GM12878 (cell line): ENCODE data around the gene CTXND1. TPM values are rescaled to one million over a fixed set of nuclear protein-coding genes. Genes with fewer than 3 reads are reported as not detected.
A peak's percentile ranks its signal among the peaks of the same experiment; 100 is the strongest.

Source experiments
- ATAC-seq: fragments of 200-7000 bp; cut with Tn5 transposase; 3 replicates; pipeline ENCODE4 v1.9.1; 2020; ENCODE audit warnings: mild to moderate bottlenecking, moderate library complexity
- BruUV-seq: library from RNA; stranded (reverse); fragments of 400-500 nt; replicated peaks from 2 replicates; lab custom pipeline; 2021; lab: Mats Ljungman, UMichigan
- CTCF ChIA-PET: fragments of 300-600 bp; sonication (Branson Sonifier 250); formaldehyde crosslinking; extraction: SDS; loops from one replicate; lab custom pipeline; 2021; ENCODE audit warnings: inconsistent platforms; lab: Yijun Ruan, JAX
- POLR2A ChIA-PET: fragments of 350-600 bp; formaldehyde crosslinking; extraction: SDS; loops from one replicate; lab custom pipeline; 2021; ENCODE audit warnings: inconsistent platforms; lab: Charles Lee
- RAD21 ChIA-PET: fragments of 300-600 bp; sonication (Branson Sonifier 250); formaldehyde crosslinking; loops from one replicate; lab custom pipeline; 2023; ENCODE audit warnings: antibody characterized with exemption; ENCODE audit not compliant: unreplicated experiment; lab: Charles Lee
- SMC1A ChIA-PET: fragments of 300-600 bp; sonication (Branson Sonifier 250); formaldehyde crosslinking; loops from one replicate; lab custom pipeline; 2023; ENCODE audit not compliant: unreplicated experiment, uncharacterized antibody; lab: Charles Lee
- DNase-seq: peaks from one replicate; pipeline ENCODE4 v3.0.0-alpha.2; 2011; ENCODE audit warnings: low read depth, low spot score
- FAIRE-seq: peaks from 3 replicates; lab custom pipeline; 2011; peaks lifted over from hg19 to GRCh38; lab: Jason Lieb, UNC
- H2AFZ ChIP-seq: 2 replicates; pipeline ENCODE4 v1.6.0; 2011; ENCODE audit warnings: low read depth, low read length, control low read depth; ENCODE audit not compliant: control insufficient read depth
- H3K27ac ChIP-seq: 2 replicates; pipeline ENCODE4 v1.5.1; 2011; ENCODE audit warnings: control low read depth; ENCODE audit not compliant: control insufficient read depth, insufficient read depth
- H3K27me3 ChIP-seq, 2 experiments: replicated peaks in 1 of 2; 2 replicates each; pipeline versions ENCODE4 v1.6.0 to v1.6.1; 2011; ENCODE audit warnings: low read length in 1 of 2; ENCODE audit not compliant: control insufficient read depth in 2 of 2, insufficient read depth in 2 of 2
- H3K36me3 ChIP-seq, 2 experiments: 2 replicates each; pipeline ENCODE4 v1.5.1; 2011; ENCODE audit warnings: low read length in 1 of 2; ENCODE audit not compliant: control insufficient read depth in 2 of 2, insufficient read depth in 2 of 2
- H3K4me1 ChIP-seq: 2 replicates; pipeline ENCODE4 v1.6.1; 2011; ENCODE audit warnings: mild to moderate bottlenecking, low read length, moderate library complexity, mixed read lengths; ENCODE audit not compliant: control insufficient read depth, insufficient read depth
- H3K4me2 ChIP-seq: 2 replicates; pipeline ENCODE4 v1.6.0; 2011; ENCODE audit warnings: control low read depth; ENCODE audit not compliant: control insufficient read depth, insufficient read depth
- H3K4me3 ChIP-seq: fragments of 200-600 bp; sonication (generic); 2 replicates; pipeline ENCODE4 v1.5.1; 2016
- H3K79me2 ChIP-seq: 2 replicates; pipeline ENCODE4 v1.6.0; 2011; ENCODE audit warnings: low read length; ENCODE audit not compliant: control insufficient read depth, insufficient read depth
- H3K9ac ChIP-seq: 2 replicates; pipeline ENCODE4 v1.8.0; 2011; ENCODE audit warnings: low read length, control low read depth, mixed read lengths; ENCODE audit not compliant: control insufficient read depth, insufficient read depth
- H3K9me3 ChIP-seq: replicated peaks from 3 replicates; pipeline ENCODE4 v1.5.1; 2011; ENCODE audit warnings: mild to moderate bottlenecking, low read length; ENCODE audit not compliant: control insufficient read depth, insufficient read depth
- H4K20me1 ChIP-seq: 2 replicates; pipeline ENCODE4 v1.6.0; 2011; ENCODE audit not compliant: control insufficient read depth, insufficient read depth
- CHD2 ChIP-seq: IDR thresholded peaks from 2 replicates; pipeline ENCODE4 v1.6.1; 2011; ENCODE audit warnings: low read depth, low read length, improper control_type of control experiment, borderline replicate concordance
- CREM ChIP-seq: IDR thresholded peaks from 2 replicates; pipeline ENCODE4 v1.6.1; 2014; ENCODE audit warnings: antibody characterized with exemption, low read depth
- E2F4 ChIP-seq: IDR thresholded peaks from 2 replicates; pipeline ENCODE4 v1.6.1; 2012; ENCODE audit warnings: low read depth, low read length, improper control_type of control experiment
- EED ChIP-seq: sonication (generic); IDR thresholded peaks from 2 replicates; pipeline ENCODE4 v1.6.1; 2016; ENCODE audit warnings: antibody characterized with exemption, low read depth
- GATAD2B ChIP-seq: fragments of 450-650 bp; conservative IDR thresholded peaks from 2 replicates; pipeline ENCODE4 v1.6.1; 2017; ENCODE audit warnings: low read depth, mild to moderate bottlenecking, moderate library complexity
- NFYB ChIP-seq: IDR thresholded peaks from 2 replicates; pipeline ENCODE4 v1.6.1; 2011; ENCODE audit warnings: low read depth, mild to moderate bottlenecking, low read length, improper control_type of control experiment, moderate library complexity; ENCODE audit not compliant: insufficient read depth
- PAX8 ChIP-seq: fragments of 450-650 bp; IDR thresholded peaks from 2 replicates; pipeline ENCODE4 v1.6.1; 2017; ENCODE audit warnings: mild to moderate bottlenecking, moderate library complexity
- PRDM15 ChIP-seq: fragments of 450-650 bp; formaldehyde crosslinking; IDR thresholded peaks from 2 replicates; pipeline ENCODE4 v1.4.0; 2020; ENCODE audit warnings: mild to moderate bottlenecking, moderate library complexity
- RUNX3 ChIP-seq: IDR thresholded peaks from 2 replicates; pipeline ENCODE4 v1.6.1; 2012; ENCODE audit warnings: low read length, inconsistent platforms
- SREBF2 ChIP-seq: IDR thresholded peaks from 2 replicates; pipeline ENCODE4 v1.6.1; 2012; ENCODE audit warnings: mild to moderate bottlenecking, low read length
- USF1 ChIP-seq: IDR thresholded peaks from 2 replicates; pipeline ENCODE4 v1.6.1; 2011; ENCODE audit warnings: borderline replicate concordance, low read depth, mild to moderate bottlenecking, moderate library complexity, mixed read lengths, low read length; ENCODE audit not compliant: insufficient read depth; ENCODE audit errors: extremely low read length
- ZNF24 ChIP-seq: fragments of 450-650 bp; IDR thresholded peaks from 2 replicates; pipeline ENCODE4 v1.6.1; 2017; ENCODE audit warnings: antibody characterized with exemption, mild to moderate bottlenecking
- WGBS: methylation state at CpG from one replicate; pipeline ENCODE4 v1.1.6; 2016; ENCODE audit warnings: low lambda C conversion rate; ENCODE audit not compliant: insufficient replicate concordance, insufficient coverage; ENCODE audit errors: missing lambda C conversion rate; 5-methylcytosine and 5-hydroxymethylcytosine counted together
- in situ Hi-C: fragments of 300-500 bp; cut with MboI; formaldehyde crosslinking; loops from 9 replicates; pipeline ENCODE4 v1.14.3; 2018; ENCODE audit warnings: mixed read lengths
- intact Hi-C: fragments of 100-400 bp; cut with micrococcal nuclease; formaldehyde crosslinking; loops from one replicate; pipeline ENCODE4 v1.14.2; 2022; ENCODE audit not compliant: unreplicated experiment
- polyA plus RNA-seq, 11 experiments: library from polyadenylated mRNA; depleted of rRNA in 4 of 11; unstranded in 6 of 11; stranded (reverse) in 5 of 11; fragments of >200 nt; fragmentation: Nextera tagmentation in 4 of 11; fragmentation: Illumina TruSeq in 1 of 11; extraction: Ambion mirVana in 4 of 11; extraction: Trizol in 1 of 11; gene quantifications; 1 replicate in 1 of 11; 2 replicates in 10 of 11; pipeline versions ENCODE4 v1.2.1 to v1.2.3, GENCODE V29; 2011 to 2016; ENCODE audit warnings: inconsistent platforms in 2 of 11, missing spikeins in 2 of 11, low read depth in 1 of 11
- total RNA-seq, 4 experiments: library from RNA; depleted of rRNA in 3 of 4; stranded (reverse); fragments of >200 nt in 3 of 4; fragmentation: Illumina TruSeq in 1 of 4; extraction: Trizol in 1 of 4; gene quantifications; 2 replicates each; pipeline versions ENCODE4 v1.2.1 to v1.2.3, GENCODE V29; 2013 to 2021

Gene CTXND1
- total and polyA plus RNA-seq, 10 of the 15 experiments (the other 5 are each of a cell fraction or from before 2014, with no cell fraction given): under 0.01 to 0.03 (median 0.02) TPM; not detected in 7

- FAIRE-seq (no peak), ATAC-seq (no peak), DNase-seq (no peak)
- in situ Hi-C loops: no loop called here
- ChIA-PET SMC1A (interaction anchor here (1.2 kb wide), 1 partner anchor 13 kb away, joined by 3 read pairs; no protein-coding TSS in a partner anchor), CTCF (interaction anchor here (0.6 to 0.9 kb wide), 2 partner anchors 9 to 508 kb away, joined by 3 read pairs; no protein-coding TSS in a partner anchor), RAD21 (no interaction called here)
- no peak overlapping the region for H3K4me2 ChIP-seq
- H2AFZ ChIP-seq: no peak overlapping the region
- no peaks in the 10 kb centered on the region for H3K36me3 ChIP-seq
- 24% methylated on average over 4 of the region's 4 CpGs for WGBS
- H4K20me1 ChIP-seq: no peaks in the 10 kb centered on the region
- H3K79me2 ChIP-seq: no peaks in the 10 kb centered on the region
- BruUV-seq: no TSS peak
- H3K4me1 ChIP-seq: no peaks in the 10 kb centered on the region
- H3K9me3 ChIP-seq: no peaks in the 10 kb centered on the region
- no peak overlapping the region for H3K4me3 ChIP-seq
- no peak for TF ChIP-seq CHD2
- 0 out of 2 replicates have a peak, but pooled peaks have one; percentile 7 for TF ChIP-seq RUNX3
- TF ChIP-seq, all 136 proteins: peak for 1
- POLR2A ChIA-PET: interaction anchor here (1.0 kb wide), 1 partner anchor 24 kb away, joined by 3 read pairs; no protein-coding TSS in a partner anchor
- Histone ChIP-seq H3K9ac (no peak overlapping the region), H3K27me3 (0 out of 4 replicates have a peak, but pooled peaks cover 2 to 3% of the 10 kb centered on the region in 2 experiments), H3K27ac (no peak overlapping the region)
- intact Hi-C loops: no loop called here
These were observed 14.7 kb upstream of the CTXND1 start for GRCh38 chr15:80266745-80267144.

DNA sequence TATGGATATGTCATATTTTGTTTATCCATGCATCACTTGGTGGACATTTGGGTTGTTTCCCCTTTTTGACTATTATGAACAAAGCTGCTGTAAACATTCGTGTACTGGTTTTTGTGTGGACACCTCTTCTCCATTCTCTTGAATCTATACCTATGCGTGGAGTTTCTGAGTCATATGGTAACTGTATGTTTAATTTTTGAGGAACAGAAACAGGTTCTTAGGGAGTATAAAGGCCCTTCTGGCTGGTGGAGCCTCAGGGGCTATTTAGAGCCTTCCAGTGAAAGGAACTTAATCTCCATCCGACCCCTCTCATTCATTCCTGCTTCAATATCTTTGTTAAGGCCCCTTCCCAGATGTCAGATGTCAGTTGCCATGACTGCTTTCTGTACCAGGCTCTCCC, 14.1 kb upstream of the CTXND1 start:
- Histone ChIP-seq H3K4me1 (no peaks in the 10 kb centered on the region), H3K27ac (no peak overlapping the region), H3K27me3 (0 out of 4 replicates have a peak, but pooled peaks cover 2 to 3% of the 10 kb centered on the region in 2 experiments), H4K20me1 (no peaks in the 10 kb centered on the region), H2AFZ (no peak overlapping the region), H3K4me3 (no peak overlapping the region), H3K9ac (no peak overlapping the region), H3K36me3 (no peaks in the 10 kb centered on the region), H3K9me3 (no peaks in the 10 kb centered on the region), H3K79me2 (no peaks in the 10 kb centered on the region), H3K4me2 (no peak overlapping the region)
- 0% methylated on average over 3 of the region's 3 CpGs for WGBS
- DNase-seq (no peak), FAIRE-seq (peak; percentile 57), ATAC-seq (peak; percentile 56)
- BruUV-seq: no TSS peak
- intact Hi-C loops: no loop called here
- in situ Hi-C loops: no loop called here
- SMC1A ChIA-PET: interaction anchor here (1.2 kb wide), 1 partner anchor 14 kb away, joined by 3 read pairs; no protein-coding TSS in a partner anchor
- CTCF ChIA-PET: interaction anchor here (0.6 kb wide), 1 partner anchor 509 kb away, joined by 3 read pairs; no protein-coding TSS in a partner anchor
- RAD21 ChIA-PET: no interaction called here
- POLR2A ChIA-PET: no interaction called here
- TF ChIP-seq SREBF2: no peak
- no peak for TF ChIP-seq CREM
- no peak for TF ChIP-seq NFYB
- TF ChIP-seq PAX8: no peak
- no peak for TF ChIP-seq USF1
- TF ChIP-seq GATAD2B: no peak
- TF ChIP-seq EED: peak; percentile 16; the same call in 1 of the 2 replicates
- no peak for TF ChIP-seq PRDM15 (CRISPR knock-in tag)
- TF ChIP-seq E2F4: no peak
- no peak for TF ChIP-seq ZNF24
